Fibroblast of skin of scalp (primary cell): ENCODE data around the gene FASTK.
A peak's percentile ranks its signal among the peaks of the same experiment; 100 is the strongest.

Source experiments
- DNase-seq: peaks from one replicate; pipeline ENCODE4 v3.0.0-alpha.2; 2013

The FASTK gene

GRCh38 chr7:151081170-151082101, 827 bp upstream of the FASTK start:
- no peak for DNase-seq

- DNase-seq = no peak
These were observed 515 bp downstream of the FASTK start for GRCh38 chr7:151080067-151080521.

GRCh38 chr7:151079199-151079910, 1.3 kb downstream of the FASTK start:
- no peak for DNase-seq

- peak; percentile 80 for DNase-seq
These were observed 2.2 kb downstream of the FASTK start for GRCh38 chr7:151078233-151079040.

- DNase-seq = no peak
These were observed 2.8 kb downstream of the FASTK start for GRCh38 chr7:151077705-151078232.

- DNase-seq = no peak
These were observed 3.5 kb downstream of the FASTK start for GRCh38 chr7:151076863-151077704.

GRCh38 chr7:151075978-151076426, 4.6 kb downstream of the FASTK start:
- DNase-seq = no peak

- no peak for DNase-seq
These were observed 5.0 kb downstream of the FASTK start for GRCh38 chr7:151075662-151075971.

- DNase-seq = no peak
These were observed 5.6 kb downstream of the FASTK start for GRCh38 chr7:151074817-151075661.

- DNase-seq = no peak
These were observed 6.6 kb downstream of the FASTK start for GRCh38 chr7:151073990-151074389.

- no peak for DNase-seq
These were observed 9.4 kb downstream of the FASTK start for GRCh38 chr7:151071032-151071866.

- DNase-seq = no peak
These were observed 10.0 kb downstream of the FASTK start for GRCh38 chr7:151070574-151070960.

GRCh38 chr7:151069841-151070573, 10.6 kb downstream of the FASTK start:
- no peak for DNase-seq

- DNase-seq = no peak
These were observed 12.4 kb downstream of the FASTK start for GRCh38 chr7:151068069-151068773.

- no peak for DNase-seq
These were observed 14.2 kb downstream of the FASTK start for GRCh38 chr7:151066273-151066974.

- no peak for DNase-seq
These were observed 15.1 kb downstream of the FASTK start for GRCh38 chr7:151065516-151065915.

GRCh38 chr7:151064993-151065392, 15.6 kb downstream of the FASTK start:
- no peak for DNase-seq

GRCh38 chr7:151064454-151064853, 16.2 kb downstream of the FASTK start:
- DNase-seq = no peak
